ENCODE results near the gene CBX7. TPM values are rescaled to one million over a fixed set of nuclear protein-coding genes. Genes with fewer than 3 reads are reported as not detected.

Gene CBX7
- total and polyA plus RNA-seq, 2 experiments from 2014 or later = 2.6 to 11.5 TPM

GRCh38 chr22:39142088-39142680 is 10.3 kb downstream of the CBX7 start:
- Histone ChIP-seq H2AFZ (no peak overlapping the region), H3K9me2 (ENCODE audit: insufficient read depth) (no peaks in the 10 kb centered on the region), H3K4me2 (no peak overlapping the region), H3K27me3 (ENCODE audit: insufficient read depth) (0 out of 2 replicates have a peak, but pooled peaks cover 3% of the 10 kb centered on the region), H3F3A (replicated peaks; ENCODE audit: low read depth) (peaks cover 20% of the 10 kb centered on the region), H4K20me1 (replicated peaks; ENCODE audit: insufficient read depth) (no peaks in the 10 kb centered on the region), H3K79me2 (replicated peaks; ENCODE audit: insufficient read depth) (no peaks in the 10 kb centered on the region), H3K36me3 (ENCODE audit: insufficient read depth) (no peaks in the 10 kb centered on the region), H3K4me1 (ENCODE audit: insufficient read depth) (peaks cover 18% of the 10 kb centered on the region), H3K27ac (ENCODE audit: low read depth) (no peak overlapping the region), H3K4me3 (no peak overlapping the region)
- DNase-seq (ENCODE audit: low spot score) (no peak), ATAC-seq (no peak)
- no peak overlapping the region for H3K27ac Mint-ChIP-seq
- TF ChIP-seq ETS1 (IDR thresholded peaks at IDR 0.05) = no peak
- TF ChIP-seq REST (IDR thresholded peaks at IDR 0.05; ENCODE audit: unreplicated experiment) = no peak
- TF ChIP-seq JUNB (IDR thresholded peaks at IDR 0.05; ENCODE audit: unreplicated experiment) = no peak
- TF ChIP-seq NANOG (IDR thresholded peaks at IDR 0.05; ENCODE audit: borderline replicate concordance) = no peak
- TF ChIP-seq ZNF331 (CRISPR knock-in tag; IDR thresholded peaks at IDR 0.05; ENCODE audit: low read depth) = no peak
- no peak for TF ChIP-seq ZNF462 (CRISPR knock-in tag; IDR thresholded peaks at IDR 0.05)
- no peak for TF ChIP-seq STAT1 (IDR thresholded peaks at IDR 0.05; ENCODE audit: unreplicated experiment)
- H3K27me3 Mint-ChIP-seq (ENCODE audit: insufficient read depth, low read depth, poor library complexity) = peaks cover 10% of the 10 kb centered on the region
- no peaks in the 10 kb centered on the region for H3K36me3 Mint-ChIP-seq (ENCODE audit: low read depth)
- H3K4me3 Mint-ChIP-seq = no peak overlapping the region
- H3K9me3 Mint-ChIP-seq = no peaks in the 10 kb centered on the region
- H3K4me1 Mint-ChIP-seq = peaks cover 18% of the 10 kb centered on the region

Data from GM23338 (cell line).